Stimulated activated CD8-positive, alpha-beta memory T cell treated with anti-CD3 and anti-CD28 coated beads, Interleukin-12 subunit alpha, Interleukin-12 subunit beta, amount 100 ng/mL, for 24 hours (primary cell): Measurements from ENCODE around the gene MIPEP.
A peak's percentile ranks its signal among the peaks of the same experiment; 100 is the strongest.
"Not testable (repeated sequence)": the region's sequence is repeated elsewhere in the genome, so short reads cannot be mapped to it uniquely, and the experiment has no call there.

Experiments used
- DNase-seq: peaks from one replicate; pipeline ENCODE4 v3.0.0-alpha.2; 2020; ENCODE audit errors: extremely low read depth

The MIPEP gene

DNA sequence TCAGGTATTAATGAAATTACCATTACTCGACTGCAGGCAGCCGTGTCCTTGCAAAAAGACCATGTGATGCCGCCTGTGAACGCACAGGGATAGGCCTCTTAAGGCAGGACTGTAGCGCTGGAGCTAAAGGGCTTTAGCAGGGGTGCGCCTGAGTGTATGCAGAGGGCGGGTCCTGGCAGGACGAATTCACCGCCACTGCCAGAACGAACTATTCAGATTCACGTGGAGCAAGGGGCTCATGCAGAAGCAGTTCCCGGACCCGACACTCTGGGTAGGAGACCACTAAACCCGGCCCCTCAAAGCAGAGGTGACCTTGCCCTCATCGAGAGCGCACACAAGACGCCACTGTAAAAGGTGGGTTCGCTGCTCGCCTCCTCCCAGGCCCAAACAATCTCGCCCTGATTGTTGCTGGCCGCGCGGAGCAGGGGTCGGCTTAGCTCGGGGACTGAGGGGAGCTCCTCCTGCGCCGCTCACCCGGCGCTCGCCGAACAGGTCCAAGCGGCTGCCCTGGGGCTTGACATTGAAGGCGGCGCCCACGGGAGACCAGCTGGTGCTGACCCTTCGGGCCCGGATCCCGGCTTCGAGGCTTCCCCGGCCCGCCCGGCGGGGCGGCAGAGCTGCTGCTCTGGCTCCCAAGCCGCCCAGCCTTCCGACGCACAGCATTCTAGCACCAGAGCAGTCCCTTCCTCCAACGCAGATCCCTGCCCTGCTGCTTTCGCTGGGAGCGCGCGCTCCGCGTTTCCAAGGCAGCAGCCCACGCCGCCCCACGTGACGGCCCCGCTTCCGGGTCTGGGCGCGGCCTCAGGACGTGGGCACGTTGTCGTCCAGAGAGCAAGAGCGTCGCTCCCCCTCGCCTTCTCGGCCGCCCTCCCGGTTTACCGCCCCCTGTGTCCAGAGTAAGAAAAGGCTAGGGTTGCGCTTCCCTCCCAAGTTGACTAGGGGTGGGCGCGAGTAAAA, at the start of gene MIPEP:
Gene MIPEP (minus strand): TSS at position 743 of the 957 bp plus-strand sequence. CDS start 80 bp downstream, at position 663.
- DNase-seq = peak; percentile 75

DNA sequence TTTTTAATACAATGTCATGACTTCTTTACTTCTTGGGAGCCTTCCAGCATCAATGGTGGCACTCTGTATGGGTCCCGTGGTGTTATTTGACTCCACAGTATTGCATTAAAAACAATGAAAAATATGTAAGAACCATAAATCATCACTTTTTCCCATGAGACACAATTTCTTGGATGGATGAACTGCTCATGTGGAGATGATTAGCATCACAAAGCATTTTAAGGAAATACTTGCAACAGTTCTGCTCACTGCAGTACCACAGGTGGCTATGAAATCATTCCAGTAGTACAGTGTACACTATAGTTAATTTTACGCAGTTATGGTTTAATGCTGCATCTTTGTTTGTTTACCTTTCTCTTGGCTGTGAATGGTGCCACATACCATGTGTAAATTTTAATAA, 45.3 kb upstream of the MIPEP start:
- DNase-seq = no peak

DNA sequence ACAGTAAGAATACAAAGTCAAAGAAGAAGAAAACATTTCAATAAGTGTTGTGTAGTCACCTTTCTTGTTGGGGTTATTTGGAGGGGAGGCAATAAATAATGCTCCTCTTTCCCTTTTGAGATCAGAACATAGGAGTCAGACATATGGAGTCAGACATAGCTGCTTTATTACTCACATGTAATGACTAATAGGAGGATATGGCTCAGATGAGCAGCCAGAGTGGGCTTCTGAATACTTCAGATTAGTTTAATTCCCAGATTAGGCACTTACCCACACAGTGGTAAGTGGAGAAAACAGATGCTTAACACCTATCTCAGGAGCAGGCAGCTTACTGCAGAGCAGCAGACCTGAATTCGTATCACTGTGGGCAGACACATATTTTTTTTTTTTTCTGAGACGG, 39.8 kb upstream of the MIPEP start:
- DNase-seq = no peak

DNA sequence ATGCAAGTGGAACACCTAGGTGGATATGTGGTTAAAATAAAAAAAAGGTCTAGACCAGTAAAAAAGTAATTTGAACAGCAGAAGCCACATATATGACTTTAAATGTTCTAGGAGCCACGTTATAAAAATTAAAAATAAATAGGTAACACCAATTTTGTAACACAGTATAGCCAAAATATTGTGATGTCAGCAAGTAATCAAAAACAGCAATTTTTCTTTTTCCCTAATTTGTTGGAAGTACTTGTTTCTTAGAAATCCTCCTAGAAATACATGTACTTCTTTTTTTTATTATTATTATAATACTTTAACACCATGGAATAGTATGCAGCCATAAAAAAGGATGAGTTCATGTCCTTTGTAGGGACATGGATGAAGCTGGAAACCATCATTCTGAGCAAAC, 33.8 kb upstream of the MIPEP start:
- DNase-seq = no peak

DNA sequence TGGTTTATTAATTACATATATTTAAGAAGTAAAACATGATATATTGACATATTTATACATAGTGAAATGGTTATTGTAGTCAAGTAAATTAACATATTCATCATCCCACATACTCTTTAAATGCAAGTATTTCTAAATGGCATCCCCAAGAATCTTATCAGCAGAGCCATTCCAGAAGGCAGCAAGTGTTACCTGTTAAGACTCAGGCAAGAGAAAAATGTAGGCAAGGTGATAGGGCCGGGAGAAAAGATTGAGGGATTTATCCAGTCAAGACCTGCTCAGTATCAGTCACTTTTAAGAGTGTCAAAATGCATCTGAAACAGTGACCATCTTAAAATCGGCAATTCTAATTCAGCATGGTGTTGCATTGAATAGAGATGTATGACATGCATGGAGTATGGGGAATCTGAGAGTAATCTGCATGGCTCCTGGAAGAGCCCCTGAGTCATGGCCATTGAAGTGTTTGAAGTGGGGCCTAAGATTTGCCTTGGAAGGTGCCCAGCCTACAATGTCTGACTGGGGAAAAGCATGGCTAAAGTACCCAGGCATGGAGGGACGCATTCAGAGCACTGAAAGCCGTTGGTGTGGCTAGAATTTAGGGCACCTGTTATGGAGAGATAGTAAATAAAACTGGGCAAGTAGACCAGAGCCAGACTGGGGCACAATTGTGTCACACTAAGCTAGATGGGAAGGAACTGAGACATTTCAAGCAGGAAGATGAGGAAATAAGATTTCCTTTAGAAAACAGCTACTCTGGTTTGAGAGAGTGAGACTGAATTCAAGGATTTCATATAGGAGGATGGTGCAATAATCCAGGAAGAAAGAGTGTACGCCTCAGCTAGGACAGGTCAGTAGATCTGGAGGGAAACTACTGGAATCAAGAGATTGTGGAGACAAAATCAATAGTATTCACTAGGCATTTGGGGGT, 33.1 kb upstream of the MIPEP start:
- DNase-seq = no peak

DNA sequence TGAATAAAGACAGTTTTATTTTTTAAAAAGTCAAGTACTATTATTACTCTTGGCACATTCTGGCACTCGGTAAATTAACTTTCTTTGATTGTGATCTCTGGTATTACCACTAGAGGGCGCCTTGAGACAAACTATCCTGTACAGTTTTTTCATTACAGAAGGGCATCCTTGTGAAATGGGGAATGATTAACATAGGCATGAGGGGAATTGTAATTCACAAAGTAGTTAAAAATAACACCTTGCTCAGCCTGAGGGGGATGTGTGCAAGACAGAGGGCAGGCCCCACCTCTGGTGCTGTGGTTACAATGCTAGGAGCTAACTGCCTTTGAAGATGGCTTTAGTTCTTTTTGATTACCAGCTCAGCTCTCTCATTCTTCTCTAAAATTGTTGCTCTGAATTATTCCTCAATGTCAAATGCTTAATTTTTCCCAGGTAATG, 32.3 kb upstream of the MIPEP start:
- no peak for DNase-seq

DNA sequence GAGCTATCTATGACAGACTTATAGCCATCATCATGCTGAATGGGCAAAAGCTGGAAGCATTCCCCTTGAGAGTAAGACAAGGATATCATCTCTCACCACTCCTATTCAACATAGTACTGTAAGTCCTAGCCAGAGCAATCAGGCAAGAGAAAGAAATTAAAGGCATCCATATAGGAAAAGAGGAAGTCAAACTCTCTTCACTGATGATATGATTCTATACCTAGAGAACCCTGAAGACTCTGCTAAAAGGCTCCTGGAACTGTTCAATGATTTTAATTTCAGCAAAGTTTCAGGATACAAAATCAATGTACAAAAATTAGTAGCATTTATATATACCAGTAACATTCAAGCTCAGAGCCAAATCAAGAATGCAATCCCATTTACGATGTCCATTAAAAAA, 29.8 kb upstream of the MIPEP start:
- DNase-seq = no peak

DNA sequence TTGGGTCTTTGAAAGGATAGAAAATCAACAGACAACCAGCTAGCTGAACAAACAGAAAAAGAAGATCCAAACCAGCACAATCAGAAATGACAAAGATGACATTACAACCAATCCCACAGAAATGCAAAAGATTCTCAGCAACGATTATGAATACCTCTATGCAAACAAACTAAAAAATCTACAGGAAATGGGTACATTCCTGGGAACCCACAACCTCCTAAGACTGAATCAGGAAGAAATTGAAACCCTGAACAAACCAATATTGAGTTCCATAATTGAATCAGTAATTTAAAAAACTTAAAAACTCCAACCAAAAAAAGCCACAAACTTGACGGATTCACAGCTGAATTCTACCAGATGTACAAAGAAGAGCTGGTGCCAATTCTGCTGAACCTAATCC, 29.0 kb upstream of the MIPEP start:
- no peak for DNase-seq

DNA sequence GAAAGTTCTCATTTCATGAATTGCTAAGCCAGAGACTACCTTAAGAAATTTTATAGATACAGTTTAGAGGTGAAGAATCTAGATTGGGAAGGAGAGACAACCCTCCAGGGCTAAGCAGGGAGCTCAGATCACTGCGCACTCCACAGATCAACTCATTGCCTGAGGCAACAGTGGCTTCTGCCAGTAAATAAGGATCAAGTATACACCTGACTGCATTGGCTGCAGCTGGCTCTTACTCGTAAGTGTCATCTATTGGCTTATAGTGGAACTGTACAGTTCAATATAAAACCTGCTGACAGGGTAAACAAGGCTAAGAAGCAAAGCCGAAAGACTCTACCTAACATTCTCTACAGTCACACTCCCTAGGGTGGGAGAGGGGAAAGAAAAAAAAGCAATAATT, 26.1 kb upstream of the MIPEP start:
- DNase-seq = no peak

DNA sequence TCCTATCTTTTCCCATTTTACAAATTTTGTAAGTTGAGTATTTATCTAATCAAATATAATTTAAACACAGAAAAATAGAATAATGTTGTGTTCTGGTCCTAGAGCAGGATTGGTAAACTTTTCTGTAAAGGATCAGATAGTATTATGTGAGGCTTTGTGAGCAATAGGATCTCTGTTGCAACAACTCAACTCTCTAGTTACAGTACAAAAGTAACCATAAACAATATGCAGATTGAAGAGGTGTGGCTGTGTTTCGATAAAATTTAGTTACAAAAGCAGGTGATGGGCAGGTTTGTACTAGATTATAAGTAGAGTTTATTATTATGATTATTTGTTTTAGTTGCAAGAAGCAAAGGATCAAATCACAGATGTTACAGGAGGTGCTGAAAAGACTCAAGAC, 23.3 kb upstream of the MIPEP start:
- no peak for DNase-seq

DNA sequence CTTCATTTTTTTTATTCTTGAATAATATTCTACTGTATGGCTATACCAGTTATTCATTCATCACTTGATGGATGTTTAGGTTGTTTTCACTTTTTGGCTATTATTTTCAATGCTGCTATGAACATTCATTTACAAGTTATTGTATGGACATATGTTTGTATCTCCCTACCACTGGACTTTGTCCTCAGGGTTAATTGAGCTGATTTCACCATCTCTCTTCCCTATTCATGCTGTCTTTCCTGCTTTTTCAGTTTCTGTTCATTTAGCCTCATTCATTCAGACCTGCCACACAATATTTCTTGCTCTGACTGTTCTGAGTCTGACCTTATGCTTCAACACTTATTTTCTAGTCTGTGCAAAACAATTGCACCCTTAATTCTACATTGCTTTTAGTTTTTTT, 20.4 kb upstream of the MIPEP start:
- no peak for DNase-seq

DNA sequence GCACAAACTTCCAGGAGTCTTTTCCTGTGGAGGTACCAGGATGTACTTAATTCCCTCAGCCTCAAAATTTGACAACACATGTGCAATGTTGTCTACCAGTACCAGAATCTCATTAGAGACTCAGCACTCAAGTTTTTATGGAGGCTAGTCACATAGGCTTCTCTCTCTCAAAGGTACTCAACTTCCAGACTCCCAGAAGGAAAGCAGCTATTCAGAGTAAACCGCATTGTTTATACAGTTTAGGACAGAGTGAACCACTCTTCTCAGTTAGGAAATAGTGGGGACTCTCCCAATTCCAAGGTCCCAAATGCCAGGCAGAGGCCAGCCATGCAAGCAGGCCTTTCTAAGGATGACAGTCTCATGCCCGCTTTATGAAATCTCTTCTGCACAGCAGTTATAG, 16.6 kb upstream of the MIPEP start:
- no peak for DNase-seq

DNA sequence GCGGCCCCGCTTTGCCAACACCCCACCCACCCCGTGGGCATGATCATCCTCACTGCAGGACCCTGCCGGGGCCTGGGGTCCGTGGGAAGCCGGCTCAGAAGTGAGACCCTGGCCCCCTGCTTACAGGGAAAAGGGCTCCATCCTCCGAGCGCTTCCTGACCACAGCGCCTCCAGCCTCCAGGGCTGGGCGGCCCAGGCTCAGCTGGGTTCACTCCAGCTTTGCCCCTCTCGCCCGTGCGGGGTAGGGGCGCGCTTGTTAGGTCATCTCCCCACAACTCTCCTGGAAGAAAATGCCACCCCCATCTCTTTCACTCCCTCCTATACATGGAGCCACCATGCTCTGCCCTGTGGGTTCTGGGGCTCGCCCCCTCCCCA, 14.7 kb upstream of the MIPEP start:
- no peak for DNase-seq

DNA sequence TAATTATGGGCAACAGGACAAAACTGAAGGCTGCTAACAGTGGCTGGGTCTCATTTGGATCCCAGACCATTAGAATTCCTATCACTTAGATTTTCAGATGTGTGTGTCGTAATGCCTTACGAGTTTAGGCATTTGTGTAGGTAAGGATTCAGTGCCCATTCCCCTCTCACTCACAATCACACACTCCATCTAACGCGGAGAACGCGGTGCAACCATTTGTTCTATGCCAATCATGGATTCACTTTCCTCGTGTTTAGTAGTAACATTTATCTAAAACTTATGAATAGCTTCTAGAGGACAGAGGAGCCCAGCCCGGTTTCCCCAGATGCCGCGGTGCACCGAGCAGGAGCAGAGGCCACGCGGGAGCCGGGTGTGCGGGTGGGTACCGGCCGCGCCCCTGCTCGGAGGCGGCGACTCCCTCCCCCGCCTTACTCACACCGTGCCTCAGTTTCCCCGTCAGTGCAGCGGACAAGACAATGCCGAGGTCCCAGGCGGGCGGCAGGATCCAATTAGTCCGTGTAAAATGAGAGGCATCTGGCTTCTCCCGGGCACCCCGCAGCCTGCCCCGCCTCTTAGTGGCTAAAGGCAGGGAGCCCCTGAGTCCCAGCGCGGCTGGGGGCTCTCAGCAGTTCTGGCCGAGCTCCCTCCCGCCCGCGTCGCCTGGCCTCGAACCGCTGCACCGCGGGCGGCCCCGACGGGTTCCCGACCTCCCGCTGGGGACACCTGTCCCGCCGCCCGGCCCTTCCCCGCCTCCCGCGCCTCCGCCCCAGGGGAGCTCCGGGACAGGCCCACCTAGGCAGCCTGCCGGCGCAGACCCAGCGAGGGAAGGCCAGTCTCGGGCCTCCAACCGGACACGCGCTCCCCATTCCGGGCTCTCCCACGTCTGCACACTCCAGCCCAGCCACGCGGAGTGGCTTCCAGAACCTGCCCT, 14.0 kb upstream of the MIPEP start:
- DNase-seq = no peak

DNA sequence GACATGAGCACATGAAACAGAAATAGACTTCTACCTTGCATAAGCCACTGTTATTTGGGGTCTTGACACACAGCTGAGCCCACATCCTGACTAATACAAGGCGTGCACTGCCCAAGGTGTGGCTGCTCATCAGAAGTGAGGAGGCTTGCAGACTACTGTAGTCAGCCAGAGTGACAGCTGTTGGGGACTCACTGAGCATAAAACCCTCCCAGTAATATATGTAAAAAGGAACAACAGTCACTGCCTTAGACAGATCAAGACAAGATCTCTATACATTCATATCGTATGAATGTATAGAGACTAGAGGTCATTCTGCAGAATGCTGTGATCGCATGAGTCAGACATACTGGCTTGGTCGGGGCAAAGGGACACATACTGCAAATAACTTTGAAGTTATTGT, 12.2 kb upstream of the MIPEP start:
- no peak for DNase-seq

DNA sequence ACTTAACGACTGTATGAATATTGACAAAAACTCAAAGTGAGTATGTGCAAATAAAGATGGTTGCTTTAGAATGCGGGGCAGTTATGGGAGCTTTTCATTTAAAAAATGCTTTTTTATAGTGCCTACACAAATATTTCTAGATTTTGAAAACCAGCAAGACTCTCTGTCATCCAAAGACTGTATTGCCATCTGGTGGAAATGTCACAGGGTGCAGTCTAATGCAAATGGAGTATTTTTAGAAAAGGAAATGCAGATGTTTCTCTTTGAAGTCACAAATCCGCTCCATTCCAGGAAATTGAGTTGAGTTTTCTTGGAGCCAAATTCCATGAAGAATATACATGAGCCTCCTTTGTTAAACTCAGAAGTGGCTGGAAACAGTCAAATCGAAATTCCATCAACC, 10.4 kb upstream of the MIPEP start:
- DNase-seq = no peak

DNA sequence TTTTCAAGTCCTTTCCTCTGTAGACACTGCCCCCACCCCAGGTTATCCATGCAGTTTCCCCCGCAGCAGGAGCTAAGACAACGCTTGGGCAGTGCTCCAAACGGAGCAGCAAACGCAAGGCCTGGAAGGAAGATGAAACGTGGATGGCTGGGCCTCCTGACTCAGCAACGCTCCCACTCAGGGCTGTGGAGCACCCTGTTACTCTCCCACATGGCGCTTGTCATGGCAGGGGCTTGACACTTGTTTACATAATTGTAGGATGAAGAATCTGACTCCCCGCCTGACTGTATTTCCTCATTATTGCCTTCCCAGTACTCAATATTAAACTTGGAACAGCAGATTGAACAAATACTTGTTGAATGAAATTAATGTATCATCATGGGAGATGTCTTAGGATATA, 8.9 kb upstream of the MIPEP start:
- no peak for DNase-seq

DNA sequence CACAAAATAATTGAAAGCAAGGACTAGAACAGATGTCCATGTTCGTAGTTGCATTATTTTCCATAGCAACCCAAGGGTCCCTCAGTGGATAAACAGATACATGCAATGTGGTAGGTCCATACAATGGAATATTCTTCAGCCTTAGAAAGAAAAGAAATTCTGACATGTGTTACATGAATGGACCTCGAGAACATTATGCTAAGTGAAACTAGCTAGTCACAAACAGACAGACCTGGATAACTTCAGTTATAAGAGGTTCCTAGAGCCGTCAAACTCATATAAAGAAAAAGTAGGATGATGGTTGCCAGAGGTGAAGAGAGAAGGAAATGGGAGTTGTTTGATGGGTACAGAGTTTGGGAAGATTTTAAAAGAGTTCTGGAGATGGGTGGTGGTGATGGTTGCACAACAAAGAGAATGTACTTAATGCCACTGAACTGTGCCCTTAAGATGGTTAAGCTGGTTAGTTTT, 8.3 kb upstream of the MIPEP start, which contains the start of gene C1QTNF9B:
Gene C1QTNF9B (minus strand): TSS at position 51 of the 468 bp plus-strand sequence.
- DNase-seq = not testable (repeated sequence)

DNA sequence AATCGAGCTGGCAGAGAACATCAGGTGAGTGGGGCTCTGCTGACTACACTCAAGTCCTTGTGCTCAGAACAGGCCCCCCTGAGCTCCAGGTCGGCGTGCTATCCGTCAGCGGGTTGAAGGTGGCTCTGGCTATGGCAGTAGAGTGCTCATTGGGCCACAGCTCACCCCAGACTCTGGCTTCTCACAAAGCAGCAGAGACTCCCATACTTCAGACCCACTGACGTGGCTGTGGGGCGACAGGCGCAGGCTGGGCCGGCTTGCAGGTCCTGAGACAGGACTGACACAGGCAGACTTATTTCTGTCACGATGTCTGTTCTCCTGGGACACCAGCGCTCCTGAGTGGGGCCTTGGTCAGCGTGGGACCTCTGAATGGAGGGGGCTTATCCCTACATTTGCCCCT, 5.5 kb upstream of the MIPEP start:
- not testable (repeated sequence) for DNase-seq

DNA sequence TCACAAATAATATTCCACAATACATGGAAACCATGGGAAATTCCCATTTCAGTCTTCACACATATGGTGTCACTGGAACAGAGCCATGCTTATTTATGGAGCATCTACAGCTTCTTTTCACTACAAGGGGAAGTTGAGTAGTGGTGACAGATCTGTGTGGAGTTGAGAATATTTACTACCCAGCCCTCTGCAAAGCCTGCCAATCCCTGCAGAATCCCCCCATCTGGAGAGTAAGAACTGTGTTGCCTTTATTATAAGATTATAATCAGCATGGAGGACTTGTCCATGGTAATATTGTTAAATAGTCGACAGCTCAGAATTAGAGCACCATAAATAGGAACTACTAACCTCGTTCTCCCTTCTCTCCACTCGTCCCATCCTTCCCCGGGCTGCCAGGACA, 4.6 kb upstream of the MIPEP start:
- not testable (repeated sequence) for DNase-seq
